HG03520 (cell line): Measurements from ENCODE around the gene ADAR.

Experiments
- ATAC-seq: cut with Tn5 transposase; IDR thresholded peaks from one replicate; pipeline ENCODE4 v1.9.1; 2021; ENCODE audit warnings: mild to moderate bottlenecking, moderate library complexity; ENCODE audit not compliant: unreplicated experiment

The ADAR gene

GRCh38 chr1:154533952-154534844 lies 73.8 kb downstream of the ADAR start:
- no peak for ATAC-seq
